GM21360 (cell line): ENCODE results near the gene ABHD12.
"Not testable (repeated sequence)": the region's sequence is repeated elsewhere in the genome, so short reads cannot be mapped to it uniquely, and the experiment has no call there.

Experiments
- ATAC-seq: cut with Tn5 transposase; IDR thresholded peaks from one replicate; pipeline ENCODE4 v1.9.1; 2021; ENCODE audit warnings: mild to moderate bottlenecking, moderate library complexity; ENCODE audit not compliant: unreplicated experiment

ABHD12 gene

DNA sequence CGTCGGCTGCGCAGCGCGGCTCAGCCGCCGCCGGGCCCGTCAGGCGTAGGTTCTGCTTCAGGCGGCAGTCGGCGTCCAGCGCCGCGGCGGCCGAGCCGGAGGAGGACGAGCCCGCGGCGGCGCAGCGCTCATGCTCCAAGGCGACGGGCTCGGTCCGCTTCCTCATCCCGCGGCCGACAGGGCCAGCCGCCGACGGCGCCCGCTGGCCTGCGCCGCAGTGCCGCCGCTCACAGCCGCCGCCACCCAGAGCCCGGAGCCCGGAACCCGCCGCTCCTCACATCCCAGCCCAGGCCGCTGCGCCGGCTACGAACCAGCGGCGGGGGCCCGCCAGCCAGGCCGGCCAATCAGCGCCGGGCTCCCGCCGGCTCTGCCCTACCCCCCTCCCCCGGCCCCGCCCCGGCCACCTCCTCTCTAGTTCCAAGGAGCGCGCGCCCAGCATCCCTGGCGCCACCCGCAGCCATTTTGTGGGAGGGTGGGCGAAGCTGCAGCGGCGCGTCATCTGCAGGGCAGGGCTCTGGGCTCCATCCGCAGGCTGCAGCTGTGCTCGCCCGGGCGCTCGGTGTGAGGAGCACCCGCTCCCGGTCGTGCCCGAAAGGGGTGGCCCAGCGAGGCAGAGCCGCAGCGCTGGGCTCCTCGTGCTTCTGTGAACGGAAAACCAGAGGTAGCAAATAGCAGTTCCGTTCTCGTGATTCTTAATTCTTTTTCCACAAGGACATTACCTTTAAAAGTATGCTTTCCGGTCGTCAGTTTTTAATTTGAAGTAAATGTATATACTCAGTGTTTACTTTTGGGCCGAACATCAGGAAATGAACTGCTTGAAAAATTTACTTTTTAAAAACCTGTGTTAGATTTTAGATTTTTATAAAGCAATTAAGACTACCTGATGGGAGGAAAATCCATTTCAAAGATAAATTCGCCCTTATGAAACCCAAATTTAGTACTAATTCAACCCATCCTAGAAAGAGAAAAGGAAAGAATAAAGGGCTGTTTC is at the start of gene ABHD12:
Gene ABHD12, minus strand, starts transcription at position 298 of the 991 bp plus-strand sequence. Its CDS starts 132 bp downstream, at position 166.
- peak; percentile 85 for ATAC-seq

DNA sequence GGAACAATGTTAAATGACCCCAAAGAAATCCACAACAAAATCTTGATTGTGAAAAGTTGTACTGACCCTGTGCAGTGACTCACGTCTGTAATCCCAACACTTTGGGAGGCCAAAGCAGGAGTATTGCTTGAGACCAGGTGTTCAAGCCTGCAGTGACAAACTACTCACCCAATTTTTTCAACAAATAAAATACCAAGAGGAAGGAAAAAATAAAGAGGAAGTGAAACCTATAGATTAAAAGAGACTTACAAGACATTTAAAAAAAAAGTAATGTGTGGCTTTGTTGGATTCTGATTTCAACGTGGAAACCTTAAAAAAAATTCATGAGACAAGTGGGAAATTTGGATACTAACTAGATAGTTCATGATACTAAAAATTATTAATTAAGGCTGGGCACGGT is 48.7 kb upstream of the ABHD12 start:
- no peak for ATAC-seq

DNA sequence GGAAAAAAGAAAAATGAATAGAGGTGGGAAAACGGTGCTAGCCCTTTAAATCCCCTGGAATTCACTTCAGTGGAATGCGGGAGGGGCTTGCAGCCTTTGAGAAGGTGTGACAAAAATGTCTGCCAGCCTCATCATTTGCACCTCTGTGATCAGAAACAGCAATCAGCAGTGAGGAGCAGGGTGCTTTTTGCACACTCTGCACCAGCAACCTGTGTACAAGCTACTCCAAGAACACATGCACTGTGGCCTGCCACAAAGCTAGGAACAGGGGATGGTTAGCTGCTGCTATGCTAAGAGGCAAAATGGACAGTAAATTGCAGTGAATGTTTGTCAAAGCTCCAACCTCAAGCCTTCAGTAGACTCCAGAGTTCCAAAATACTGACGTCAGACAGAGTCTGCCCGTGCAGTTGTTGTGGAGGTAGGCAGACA is 46.5 kb upstream of the ABHD12 start:
- ATAC-seq, result no peak

DNA sequence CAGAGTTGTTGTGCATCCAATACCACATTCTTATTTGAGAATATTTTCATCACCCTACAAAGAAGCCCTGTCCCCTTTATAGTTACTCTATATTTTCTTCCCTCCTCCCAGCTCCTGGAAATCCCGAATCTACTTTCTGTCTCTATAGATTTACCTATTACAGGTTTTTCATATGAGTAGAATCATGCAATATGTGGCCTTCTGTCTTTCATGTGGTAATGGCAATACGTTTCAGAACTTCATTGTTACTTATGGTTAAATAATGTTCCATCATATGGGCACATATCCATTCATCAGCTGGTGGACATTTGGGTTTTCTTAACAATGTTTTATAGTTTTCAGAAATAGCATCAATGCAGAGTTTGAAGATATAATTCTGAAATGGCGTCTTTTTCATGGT is 33.9 kb upstream of the ABHD12 start:
- ATAC-seq, result no peak

DNA sequence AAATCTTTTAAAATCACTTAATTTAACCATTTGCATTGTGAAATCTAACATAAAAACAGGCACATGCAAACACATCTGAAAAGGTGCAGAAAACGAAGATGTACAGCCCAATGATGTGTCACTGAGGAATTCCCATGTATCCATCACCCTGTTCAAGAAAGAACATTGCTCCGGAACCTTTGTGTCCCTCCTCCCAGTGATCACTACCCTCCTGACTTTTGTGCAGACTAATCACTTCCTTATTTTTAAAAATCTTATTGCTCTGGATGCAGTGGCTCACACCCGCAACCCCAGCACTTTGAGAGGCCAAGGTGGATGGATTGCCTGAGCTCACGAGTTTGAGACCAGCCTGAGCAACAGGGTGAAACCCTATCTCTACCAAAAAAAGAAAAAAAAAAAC is 31.4 kb upstream of the ABHD12 start:
- ATAC-seq, result no peak

DNA sequence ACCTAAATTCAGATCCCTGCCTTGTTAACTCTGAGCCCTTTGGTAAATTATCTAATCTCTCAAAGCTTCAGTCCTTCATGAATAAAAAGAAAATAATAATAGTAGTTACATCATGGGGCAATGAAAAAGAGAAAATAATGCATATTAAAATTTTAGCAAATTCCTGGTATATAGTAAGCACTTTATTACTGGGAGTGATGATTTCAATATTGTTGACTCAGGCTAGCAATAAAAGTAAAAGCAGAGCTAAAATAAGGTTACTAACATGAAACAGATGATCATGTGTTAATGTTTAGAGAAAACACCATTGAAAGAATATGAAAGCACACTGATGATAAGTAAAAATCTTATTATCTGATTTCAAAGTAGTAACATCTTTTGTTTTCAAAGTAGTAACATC is 30.5 kb upstream of the ABHD12 start:
- ATAC-seq, result no peak

DNA sequence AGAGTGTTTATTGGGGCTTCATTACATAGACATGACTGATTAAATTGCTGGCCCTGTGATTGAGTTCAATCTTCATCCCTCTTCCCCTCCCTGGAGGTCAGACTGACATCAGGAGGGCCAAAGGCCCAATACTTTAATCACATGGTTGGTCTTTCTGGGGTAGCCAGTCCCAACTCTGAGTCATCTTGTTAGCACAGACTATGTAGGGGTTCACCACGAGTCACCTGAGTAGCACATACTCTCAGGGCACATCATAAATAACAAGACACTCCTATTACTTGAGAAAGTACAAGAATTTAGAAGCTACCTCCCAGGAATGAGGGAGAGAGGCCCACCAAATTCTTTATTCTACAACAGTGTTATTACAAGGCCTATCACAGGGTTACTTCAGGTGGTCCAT is 28.1 kb upstream of the ABHD12 start:
- ATAC-seq, result no peak

DNA sequence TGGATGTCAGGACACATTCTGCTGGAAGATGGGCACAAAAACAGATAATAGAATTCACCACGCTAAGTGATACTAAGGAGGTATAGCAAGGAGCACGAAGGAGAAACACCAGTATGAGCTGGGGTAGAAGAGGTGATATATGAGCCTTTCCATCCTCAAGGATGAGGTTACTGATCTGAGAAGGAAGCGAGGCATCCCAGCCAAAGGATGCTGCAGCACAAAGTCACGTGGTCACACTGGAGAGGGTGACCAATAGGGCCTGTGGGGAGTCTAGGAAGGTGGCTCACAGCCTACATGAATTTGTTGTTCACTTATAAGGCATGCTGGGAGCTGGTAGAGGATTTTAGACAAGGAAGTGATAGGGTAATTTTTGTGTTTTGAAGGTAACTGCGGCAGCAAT is 18.3 kb upstream of the ABHD12 start:
- ATAC-seq, result no peak

DNA sequence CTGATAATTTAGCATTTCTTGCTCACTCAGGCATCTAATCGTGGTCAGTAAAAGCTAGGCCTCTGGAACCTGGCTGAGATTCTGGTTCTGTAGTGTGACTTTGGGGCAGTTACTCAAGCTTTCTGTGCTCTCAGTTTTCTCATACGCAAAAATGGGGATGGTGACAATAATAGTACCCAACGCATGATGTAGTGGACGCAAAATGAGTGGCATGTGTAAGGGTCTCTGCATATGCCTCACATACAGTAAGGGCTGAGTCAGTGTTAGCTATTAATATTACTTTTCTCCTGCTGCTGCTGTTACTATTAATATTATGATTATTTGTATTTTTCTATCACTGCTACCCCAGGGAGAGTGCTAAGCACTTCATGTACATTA is 17.5 kb upstream of the ABHD12 start:
- ATAC-seq, result no peak

DNA sequence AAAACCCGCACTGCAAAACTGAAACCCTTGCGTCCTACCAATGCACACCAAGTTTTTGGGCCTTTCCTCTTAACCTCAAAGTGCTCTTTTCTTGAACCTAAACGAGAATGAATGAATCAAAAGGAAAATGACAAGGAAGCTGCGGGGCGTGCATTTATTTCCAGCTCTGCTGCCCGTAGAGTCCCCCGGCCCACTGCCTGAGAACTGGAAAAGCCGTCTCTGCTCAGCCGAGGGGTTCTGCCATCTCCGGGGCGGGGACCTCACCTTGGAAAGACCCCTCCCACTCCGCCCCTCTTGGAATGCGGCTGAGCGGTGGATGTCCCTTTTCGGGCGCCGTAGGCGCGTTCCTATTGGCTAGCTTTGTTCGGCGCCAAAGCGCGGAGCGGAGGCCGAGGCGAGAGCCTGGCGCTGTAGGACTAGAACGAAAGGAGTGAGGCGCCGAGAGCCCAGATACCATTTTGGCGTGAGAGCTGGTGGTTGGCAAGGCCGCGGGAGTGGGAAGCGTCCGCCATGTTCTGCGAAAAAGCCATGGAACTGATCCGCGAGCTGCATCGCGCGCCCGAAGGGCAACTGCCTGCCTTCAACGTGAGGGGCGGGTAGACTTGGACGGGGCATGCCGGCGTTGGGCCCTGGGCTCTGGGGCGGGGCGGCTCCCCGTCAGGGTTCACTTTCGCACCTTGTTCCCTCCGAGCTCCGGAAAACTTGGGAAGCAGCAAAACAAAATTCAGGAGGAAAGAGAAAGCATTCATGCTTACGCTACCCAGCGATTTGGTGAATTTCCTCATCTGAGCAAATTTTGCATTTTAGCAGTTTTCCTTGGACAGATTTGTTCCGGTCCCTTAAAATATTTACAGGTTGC is 16.9 kb upstream of the ABHD12 start, which contains the start of gene GINS1:
Gene GINS1, plus strand, starts transcription at position 363 of the 859 bp plus-strand sequence. Its CDS starts 148 bp downstream, at position 511.
- peak; percentile 80 for ATAC-seq

DNA sequence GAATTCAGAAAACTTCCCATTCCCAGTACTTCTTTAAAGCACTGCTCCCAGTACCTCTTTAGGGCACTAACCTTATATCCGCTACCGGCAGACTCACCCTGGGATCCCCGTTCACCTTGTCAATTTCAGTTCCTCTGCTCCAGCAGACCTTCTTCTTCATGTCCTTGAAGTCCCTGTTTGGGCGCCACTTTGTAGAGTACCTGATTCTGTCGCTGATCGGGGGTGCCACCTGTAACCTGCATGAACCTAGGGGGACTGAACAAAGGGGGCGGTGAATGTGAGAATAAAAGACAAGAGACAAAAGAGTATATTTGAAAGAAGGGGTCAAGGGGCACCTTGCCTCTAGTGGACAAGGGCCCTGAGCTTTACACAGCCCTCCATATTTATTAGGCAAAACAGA is 11.9 kb upstream of the ABHD12 start:
- no peak for ATAC-seq

DNA sequence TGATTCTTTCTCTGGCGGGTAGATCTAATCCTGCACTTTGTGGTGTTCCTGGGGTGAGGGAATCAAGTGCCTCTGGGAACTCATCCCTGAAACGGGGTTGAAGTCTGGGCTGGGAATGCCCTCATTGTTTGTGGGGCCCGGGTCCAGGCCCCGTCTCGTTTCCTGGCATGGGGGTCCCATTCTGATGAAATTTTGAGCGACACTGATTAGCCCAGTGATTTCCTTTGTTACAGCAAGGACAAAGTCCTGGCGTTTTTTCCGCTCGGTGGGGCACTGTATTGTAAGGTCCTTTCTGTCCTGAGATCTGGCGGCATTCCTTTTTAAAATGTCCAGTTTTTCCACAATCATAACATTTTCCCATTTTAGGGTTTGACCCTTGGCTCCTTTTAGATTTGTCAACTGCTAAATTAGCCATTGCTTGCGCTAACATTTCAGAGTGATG is 9.7 kb upstream of the ABHD12 start:
- not testable (repeated sequence) for ATAC-seq

DNA sequence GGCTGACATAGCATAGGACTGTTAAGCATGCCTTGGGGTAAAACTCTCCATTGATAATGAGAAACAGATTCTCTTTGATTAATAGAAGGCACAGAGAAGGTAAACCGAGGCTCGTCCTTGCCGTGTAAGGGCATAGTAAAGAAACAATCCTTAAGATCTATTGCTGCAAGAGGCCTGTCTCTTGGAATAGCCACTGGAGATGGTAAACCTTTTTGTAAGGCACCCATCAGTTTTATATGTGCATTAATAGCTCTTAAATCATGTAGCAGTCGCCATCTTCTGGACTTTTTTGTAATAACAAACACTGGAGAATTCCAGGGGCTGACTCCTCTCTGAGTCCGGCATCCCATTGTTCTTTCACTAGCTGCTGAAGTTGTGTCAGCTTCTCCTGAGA is 8.4 kb upstream of the ABHD12 start:
- ATAC-seq, result no peak

DNA sequence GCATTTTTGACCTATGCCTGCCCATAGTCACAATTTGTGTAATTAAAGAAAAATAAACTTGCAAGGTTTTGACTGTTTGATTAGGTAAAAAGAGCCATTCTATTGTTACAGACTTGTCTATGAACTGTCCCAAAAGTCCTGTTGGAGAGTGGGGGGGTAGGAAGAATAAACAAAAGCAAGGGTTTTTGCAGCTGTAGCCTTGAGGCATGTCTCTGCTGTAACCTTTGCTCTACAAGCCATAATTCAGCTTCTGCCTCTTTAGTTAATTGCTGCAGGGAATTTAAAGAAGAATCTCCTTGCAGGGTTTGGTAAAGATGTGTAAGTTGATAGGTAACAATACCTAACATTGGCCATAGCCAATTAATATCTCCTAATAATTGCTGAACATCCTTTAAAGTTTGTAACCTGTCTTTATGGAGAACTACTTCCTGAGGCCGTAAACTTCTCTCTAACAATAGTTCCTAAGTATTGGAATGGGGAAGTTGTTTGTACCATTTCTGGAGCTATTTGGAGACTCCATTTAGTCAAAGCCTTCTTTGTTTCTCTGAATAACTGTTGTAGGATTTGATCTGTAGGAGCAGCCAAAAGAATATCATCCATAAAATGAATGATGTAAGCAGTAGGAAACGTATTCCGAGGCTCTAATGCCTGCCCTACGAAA is 7.9 kb upstream of the ABHD12 start:
- ATAC-seq, result no peak

DNA sequence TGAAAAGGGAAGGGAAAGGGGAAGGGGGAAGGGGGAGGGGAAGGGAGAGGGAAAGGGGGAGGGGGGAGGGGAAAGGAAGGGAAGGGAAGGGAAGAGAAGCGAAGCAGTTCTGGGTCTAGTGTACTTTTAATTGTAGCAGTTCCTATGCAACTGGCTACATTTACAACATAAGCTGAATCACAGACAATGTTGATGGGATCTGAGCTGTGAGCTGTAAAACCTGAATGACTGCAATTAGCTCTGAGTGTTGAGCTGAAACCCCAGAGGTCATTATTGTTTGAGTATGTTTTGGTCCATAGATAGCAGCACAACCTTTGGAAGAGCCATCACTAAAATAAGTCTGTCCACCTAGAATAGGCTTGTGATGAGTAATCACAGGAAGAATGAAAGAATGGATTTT is 7.2 kb upstream of the ABHD12 start:
- ATAC-seq, result no peak

DNA sequence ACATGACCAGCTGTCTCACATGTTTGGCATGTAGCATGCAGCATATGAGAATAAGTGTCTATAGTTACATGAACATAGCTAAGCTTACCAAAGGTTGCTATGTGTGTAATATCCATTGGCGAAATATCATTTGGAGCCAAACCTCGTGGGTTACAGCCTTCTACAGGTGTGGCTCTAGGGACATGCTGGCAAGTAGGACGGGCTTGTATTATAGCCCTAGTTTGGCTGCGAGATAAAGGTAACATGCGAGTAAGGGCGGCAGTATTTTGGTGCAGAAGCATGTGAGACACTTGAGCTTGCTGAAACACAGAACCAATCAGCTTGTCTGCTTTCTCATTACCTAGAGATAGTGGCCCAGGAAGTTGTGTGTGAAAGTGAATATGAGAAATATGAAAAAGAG is 6.5 kb upstream of the ABHD12 start:
- ATAC-seq, result no peak

DNA sequence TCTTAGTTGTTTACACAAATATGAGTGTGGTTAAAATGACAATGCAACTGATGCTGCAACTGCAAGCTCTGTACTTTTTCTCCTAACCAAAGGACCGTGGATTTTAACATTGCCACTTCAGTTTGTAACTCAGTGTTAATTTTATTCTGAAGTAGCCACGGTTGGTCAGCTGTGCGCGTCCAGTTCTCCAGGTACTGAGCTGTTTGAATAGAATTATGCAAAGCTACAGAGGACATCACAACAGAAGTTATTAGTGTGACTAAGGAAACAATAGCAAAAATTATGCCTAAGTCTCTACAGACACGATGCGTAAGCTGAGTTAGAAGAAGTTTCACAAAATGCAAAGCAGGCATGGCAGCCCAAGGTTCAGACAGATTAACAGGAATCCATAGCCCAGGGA is 4.4 kb upstream of the ABHD12 start:
- ATAC-seq, result no peak

DNA sequence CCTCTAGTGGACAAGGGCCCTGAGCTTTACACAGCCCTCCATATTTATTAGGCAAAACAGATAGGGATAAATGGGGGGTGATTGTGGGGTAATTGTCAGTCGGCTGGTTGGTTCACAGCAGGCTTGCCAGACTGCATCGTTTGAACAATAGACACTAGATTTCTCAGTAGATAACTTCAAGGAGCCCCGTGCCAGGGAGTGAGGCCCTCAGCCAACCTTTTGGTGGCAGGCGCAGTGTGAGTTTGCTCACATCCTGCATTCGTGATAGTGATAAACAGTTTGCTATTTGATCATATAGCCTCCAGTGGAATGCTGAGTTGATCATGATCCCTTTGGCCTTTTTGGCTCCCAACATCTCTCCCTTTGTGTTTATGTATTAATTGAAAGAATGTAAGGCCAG is 3.6 kb upstream of the ABHD12 start:
- ATAC-seq, result no peak

DNA sequence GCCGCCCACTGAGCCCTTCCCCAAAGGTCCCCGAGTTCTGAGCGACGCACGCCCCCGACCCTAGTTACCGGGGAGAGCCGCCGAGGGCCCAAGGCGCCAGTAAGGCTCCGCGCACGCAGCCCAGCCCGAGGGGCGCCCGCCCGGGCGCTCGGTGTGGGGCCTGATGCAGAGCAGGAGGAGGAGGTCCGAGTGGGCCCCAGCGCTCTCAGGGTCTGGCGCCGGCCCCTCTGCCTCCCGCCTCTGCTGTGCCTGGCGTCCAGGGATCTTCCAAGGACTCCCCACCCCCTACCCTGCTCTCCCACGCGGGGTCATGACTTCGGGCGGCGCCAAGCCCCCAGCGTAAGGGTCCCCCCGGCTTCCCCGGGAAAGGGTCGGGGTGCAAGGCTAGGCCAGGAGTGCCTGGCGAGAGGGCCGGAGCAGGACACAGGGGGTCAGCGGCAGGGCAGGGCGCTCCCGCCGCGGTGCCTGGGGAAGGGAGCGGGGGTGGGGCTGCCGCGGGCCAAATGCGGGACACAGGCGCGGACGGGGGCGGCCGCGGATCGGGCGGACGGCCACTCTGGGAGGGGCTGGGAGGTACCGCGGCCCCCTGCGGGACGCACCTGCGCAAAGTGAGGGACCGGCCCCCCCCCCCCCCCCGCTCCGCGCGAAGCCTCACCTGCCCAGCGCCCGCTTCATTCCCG is 637 bp downstream of the ABHD12 start:
- ATAC-seq, result peak; percentile 30

DNA sequence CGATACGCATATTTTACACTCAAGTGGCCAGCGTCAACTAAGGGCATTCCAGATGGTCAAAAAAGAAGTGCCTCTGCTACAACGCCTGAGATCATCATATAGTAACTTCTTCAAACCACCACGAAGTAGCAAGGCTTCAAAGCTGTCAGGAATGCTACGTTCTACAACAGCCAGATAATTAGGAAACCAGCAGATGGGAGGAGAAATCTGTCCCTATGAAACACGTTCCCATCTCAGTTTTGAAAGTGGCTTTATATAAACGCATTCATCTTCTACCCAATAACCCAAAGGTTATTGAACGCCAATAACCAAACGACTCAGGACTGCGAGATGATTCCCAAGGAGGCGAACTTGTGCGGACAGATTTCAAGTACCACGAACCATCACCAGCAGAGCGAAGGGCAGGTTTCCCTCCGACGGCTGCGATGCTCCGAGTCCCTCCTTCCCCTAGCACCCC is 1.2 kb downstream of the ABHD12 start:
- no peak for ATAC-seq
